Lower leg skin (tissue), 4 donors: ENCODE measurements around the gene PSMB3. TPM values are rescaled to one million over a fixed set of nuclear protein-coding genes. Genes with fewer than 3 reads are reported as not detected.

ENCODE experiments used
- DNase-seq, 2 donors: peaks; one replicate each; pipeline ENCODE4 v3.0.0-alpha.2; 2019; ENCODE audit warnings: low spot score in 2 of 2
- H3K4me3 ChIP-seq: fragments of 200-600 bp; sonication (generic); 2 replicates; pipeline ENCODE4 v1.5.1; 2017; ENCODE audit warnings: mild to moderate bottlenecking, low read depth; ENCODE audit not compliant: poor library complexity, severe bottlenecking
- POLR2A ChIP-seq, 2 donors: fragments of 450-650 bp; IDR thresholded peaks; one replicate each; pipeline ENCODE4 v1.6.1; 2016 to 2017; ENCODE audit warnings: antibody characterized with exemption in 2 of 2, mild to moderate bottlenecking in 1 of 2, moderate library complexity in 1 of 2
- WGBS, 2 donors: methylation state at CpG; one replicate each; pipeline ENCODE4 v1.1.5; 2018; 5-methylcytosine and 5-hydroxymethylcytosine counted together
- intact Hi-C: fragments of 100-400 bp; cut with DNase I; formaldehyde crosslinking; loops from one replicate; pipeline ENCODE4 v1.15.0; 2023; ENCODE audit warnings: low total_unique reads
- total RNA-seq, 4 donors: library from RNA; depleted of rRNA; stranded (reverse); fragments of >200 nt; gene quantifications; one replicate each; pipeline ENCODE4 v1.1.0, GENCODE V29; 2016
- TF ChIP-seq, protein P1 (sequence below), 3 donors: fragments of 450-650 bp; IDR thresholded peaks; one replicate each; pipeline ENCODE4 v1.5.1; 2016; ENCODE audit warnings: antibody characterized with exemption in 3 of 3, mild to moderate bottlenecking in 3 of 3, moderate library complexity in 2 of 3

PSMB3 gene
- 100 to 1,000 TPM; 115 to 149 (median 139) TPM for total RNA-seq

DNA sequence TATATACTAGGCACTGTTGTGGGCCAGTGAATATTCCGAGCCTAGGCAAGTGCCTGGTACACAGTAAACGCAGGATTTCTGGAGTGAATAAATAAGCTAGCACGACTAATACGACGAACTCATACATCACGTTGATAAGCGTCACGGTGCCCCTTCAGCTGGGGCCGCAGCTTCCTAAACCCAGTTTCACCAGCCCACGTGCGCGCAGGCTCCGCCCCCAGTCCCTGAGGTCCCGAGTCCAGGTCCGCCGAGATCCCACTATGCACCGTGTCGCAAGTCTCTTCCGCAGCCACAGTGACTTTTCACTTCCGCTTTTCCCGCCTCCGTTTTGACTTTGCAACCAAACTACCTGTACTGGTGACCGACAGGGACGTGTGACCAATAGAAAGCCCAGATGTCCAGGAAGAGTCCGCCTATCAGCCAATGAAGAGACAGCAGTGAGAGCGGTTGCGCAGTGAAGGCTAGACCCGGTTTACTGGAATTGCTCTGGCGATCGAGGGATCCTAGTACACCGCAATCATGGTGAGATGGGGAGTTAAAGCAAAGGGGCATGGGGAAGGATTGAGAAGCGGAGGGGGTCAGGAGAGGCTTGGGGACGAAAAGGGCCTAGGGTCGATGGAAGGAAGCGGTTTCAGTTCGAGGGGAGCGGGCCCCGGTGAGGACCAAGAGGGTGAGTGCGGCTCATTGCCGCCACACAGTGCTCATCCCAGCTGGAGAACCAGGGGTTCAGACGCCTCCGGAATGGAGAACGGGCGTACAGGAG is at the start of gene PSMB3:
Gene PSMB3 (plus strand): TSS at position 434 of the 763 bp plus-strand sequence. CDS start 86 bp downstream, at position 520.
- DNase-seq: peak; percentile 99 to 100
- intact Hi-C loops: no loop called here
- TF ChIP-seq, protein P1, sequence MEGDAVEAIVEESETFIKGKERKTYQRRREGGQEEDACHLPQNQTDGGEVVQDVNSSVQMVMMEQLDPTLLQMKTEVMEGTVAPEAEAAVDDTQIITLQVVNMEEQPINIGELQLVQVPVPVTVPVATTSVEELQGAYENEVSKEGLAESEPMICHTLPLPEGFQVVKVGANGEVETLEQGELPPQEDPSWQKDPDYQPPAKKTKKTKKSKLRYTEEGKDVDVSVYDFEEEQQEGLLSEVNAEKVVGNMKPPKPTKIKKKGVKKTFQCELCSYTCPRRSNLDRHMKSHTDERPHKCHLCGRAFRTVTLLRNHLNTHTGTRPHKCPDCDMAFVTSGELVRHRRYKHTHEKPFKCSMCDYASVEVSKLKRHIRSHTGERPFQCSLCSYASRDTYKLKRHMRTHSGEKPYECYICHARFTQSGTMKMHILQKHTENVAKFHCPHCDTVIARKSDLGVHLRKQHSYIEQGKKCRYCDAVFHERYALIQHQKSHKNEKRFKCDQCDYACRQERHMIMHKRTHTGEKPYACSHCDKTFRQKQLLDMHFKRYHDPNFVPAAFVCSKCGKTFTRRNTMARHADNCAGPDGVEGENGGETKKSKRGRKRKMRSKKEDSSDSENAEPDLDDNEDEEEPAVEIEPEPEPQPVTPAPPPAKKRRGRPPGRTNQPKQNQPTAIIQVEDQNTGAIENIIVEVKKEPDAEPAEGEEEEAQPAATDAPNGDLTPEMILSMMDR (IDR thresholded peaks at IDR 0.05): no peak
- TF ChIP-seq POLR2A (IDR thresholded peaks at IDR 0.05): no peak
- peak within 1 kb of the TSS; percentile 96 for H3K4me3 ChIP-seq
- 0% methylated on average over 40 to 44 of the region's 44 CpGs for WGBS, 2 donors

DNA sequence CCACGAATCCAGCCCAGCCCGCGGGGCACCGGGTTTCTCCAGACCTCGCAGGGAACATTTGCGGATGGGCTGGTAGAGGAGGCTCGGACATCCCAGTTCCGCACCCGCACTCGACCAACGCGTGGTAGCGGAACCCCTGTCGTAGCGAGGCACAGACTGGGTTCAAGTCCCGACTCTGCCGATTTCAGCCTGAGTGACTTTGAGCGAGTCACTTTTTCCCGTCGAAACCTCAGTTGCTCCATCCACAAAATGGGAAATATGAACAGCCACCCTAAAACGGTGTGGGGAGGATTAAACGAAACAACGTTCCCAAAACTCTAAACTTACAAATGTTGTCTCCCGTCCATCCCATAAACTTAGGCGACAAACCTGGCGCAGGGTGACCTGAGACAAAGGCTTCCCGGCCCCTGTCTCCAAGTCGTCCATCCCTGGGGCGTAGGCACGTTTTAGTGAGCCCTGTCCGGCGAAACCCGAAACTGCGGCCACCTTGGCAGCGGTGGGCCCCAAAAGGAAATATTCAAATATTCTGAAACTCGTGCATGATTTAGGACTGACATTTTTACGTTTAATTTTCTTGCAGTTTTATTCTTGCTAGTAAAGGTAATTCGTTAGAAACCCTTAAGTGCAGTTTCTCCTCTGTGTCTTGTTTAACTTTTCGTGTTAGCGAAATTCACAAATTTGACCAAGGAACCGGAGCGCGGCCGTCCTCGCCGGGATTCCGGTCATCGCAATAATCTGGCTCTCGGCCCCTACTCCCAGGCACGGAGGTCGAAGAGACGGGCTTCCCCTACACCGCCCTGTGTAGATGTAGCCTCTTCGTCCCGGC is 49.4 kb upstream of the PSMB3 start:
- 1 to 3% methylated on average over 55 of the region's 55 CpGs for WGBS, 2 donors
- peak in 1 of 2 donors; percentile 31 for DNase-seq

DNA sequence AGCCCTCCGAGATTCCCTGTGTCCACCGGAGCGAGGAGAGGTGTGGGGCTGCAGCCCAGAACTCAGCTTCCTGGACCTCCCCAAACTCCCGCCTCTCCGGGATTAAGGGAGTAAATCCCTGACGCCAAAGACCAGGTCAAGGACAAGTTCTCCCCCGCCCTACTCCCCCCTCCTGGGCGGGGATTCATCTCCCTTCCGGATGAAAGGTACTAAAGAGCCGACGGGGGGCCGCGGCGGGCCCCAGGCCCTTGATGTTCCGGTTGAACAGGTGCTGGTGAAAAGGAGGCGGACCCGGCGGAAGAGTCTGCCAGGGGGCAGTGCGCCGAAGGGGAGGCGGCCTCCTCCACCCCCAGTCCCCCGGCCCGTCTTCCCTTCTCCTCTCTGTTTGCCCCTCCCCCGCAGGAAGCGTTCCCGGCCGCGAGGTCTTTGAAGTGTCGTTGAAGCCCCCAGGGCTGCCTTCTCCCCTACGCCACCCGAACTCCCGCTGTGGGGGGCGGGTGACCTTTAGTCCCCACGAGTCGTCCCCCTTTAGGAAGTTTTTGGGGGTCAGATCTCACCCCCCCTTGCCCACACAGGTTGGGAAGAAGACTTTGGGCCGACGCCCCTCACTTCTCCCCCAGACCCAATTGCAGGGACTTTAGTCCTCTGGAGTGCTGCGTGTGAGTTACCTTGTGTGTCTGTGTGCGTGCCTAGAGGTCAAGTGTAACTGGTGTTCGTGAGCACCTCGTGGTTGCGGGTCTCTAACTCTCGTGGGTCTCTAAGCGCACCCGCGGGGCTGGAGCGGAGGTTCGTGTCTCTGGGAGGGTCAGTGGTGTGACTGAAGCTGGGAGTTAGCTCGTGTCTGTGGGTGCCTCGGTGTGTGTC is 48.6 kb upstream of the PSMB3 start:
- 1% methylated on average over 39 to 50 of the region's 50 CpGs for WGBS, 2 donors
- peak overlapping the region; percentile 88 for H3K4me3 ChIP-seq
- DNase-seq: peak; percentile 71 to 95
- intact Hi-C loops: no loop called here
- TF ChIP-seq, protein P1 (IDR thresholded peaks at IDR 0.05): peak in 1 of 3 donors; percentile 54
- no peak for TF ChIP-seq POLR2A (IDR thresholded peaks at IDR 0.05)

More for the DNA sequence above, 49.4 kb upstream of the PSMB3 start:
- intact Hi-C loops: no loop called here
- peak overlapping the region; percentile 88 for H3K4me3 ChIP-seq
- TF ChIP-seq, protein P1 (IDR thresholded peaks at IDR 0.05): no peak
- no peak for TF ChIP-seq POLR2A (IDR thresholded peaks at IDR 0.05)

DNA sequence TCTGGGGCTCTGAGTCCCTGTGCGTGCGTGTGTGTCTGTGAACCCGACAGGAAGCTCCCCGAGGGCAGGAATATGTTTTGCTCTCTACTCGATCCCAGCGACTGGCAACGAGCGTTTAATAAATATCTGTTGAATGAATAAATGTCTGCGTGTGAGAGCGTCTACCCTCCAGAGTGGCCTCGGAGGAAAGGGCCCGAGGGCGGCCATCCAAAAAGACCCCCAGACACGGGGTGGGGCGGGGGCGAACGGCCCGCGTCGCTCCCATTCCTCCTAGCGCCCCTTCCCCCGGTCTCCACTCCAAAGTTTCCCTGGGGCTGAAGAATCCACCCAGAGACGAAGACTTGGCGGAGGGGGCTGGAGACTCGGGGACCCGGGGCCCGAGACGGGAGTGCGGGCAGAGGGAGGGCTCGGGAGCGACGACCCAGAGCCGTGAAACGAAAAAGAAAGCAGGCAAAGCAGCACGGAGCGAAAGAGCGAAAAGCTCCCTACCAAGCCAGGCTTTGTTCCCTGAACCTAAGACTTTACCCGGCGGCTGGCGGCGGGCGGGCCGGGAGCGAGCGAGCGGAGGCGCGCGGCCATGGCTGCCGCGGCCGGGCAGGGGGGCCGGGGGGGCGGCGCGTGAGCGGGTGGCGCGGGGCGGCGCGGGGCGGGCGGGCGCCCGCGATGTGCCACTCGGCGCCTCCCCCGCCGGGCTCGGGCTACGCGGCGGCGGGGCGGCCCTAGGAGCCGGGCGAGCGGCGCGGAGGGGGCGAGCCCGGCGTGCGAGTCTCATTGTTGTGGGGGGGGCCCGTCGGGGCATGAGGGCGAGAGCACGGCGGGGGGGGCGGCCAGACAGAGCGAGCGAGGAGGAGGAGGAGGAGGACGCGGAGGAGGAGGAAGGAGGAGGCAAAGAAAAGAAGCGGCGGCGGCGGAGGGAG is 47.7 kb upstream of the PSMB3 start, which contains the start of gene MLLT6:
Gene MLLT6 (plus strand): TSS at position 668 of the 917 bp plus-strand sequence. CDS start 360 bp downstream, outside the sequence.
- DNase-seq: peak; percentile 68 to 94
- 1% methylated on average over 56 to 74 of the region's 100 CpGs for WGBS, 2 donors
- intact Hi-C loops: no loop called here
- TF ChIP-seq, protein P1 (IDR thresholded peaks at IDR 0.05): no peak
- TF ChIP-seq POLR2A (IDR thresholded peaks at IDR 0.05): no peak
- peak within 1 kb of the TSS; percentile 88 for H3K4me3 ChIP-seq
